SH-SY5Y (cell line): ENCODE results near the gene DRD2.

ENCODE experiments used
- GATA2 ChIP-seq: IDR thresholded peaks from 2 replicates; pipeline ENCODE4 v1.6.1; 2011; ENCODE audit warnings: mild to moderate bottlenecking, low read depth, low read length
- GATA3 ChIP-seq: IDR thresholded peaks from 2 replicates; pipeline ENCODE4 v1.6.1; 2011; ENCODE audit warnings: low read depth, mild to moderate bottlenecking, low read length, moderate library complexity

- TF ChIP-seq GATA2 = no peak
- no peak for TF ChIP-seq GATA3
Observed at GRCh38 chr11:113419454-113420003, 55.7 kb downstream of the DRD2 start.
